Glutamatergic neuron (in vitro differentiated cells): ENCODE data around the gene CDC25C. TPM values are rescaled to one million over a fixed set of nuclear protein-coding genes. Genes with fewer than 3 reads are reported as not detected.

Source experiments
- DNase-seq: peaks from one replicate; pipeline ENCODE4 v3.0.0; 2022
- H3K27ac Mint-ChIP-seq: one replicate; pipeline ENCODE4 v1.8.0; 2020; ENCODE audit warnings: mild to moderate bottlenecking, mixed read lengths, inconsistent platforms; ENCODE audit not compliant: unreplicated experiment
- H3K27me3 Mint-ChIP-seq: one replicate; pipeline ENCODE4 v1.8.0; 2020; ENCODE audit warnings: mild to moderate bottlenecking, moderate library complexity, mixed read lengths, inconsistent platforms; ENCODE audit not compliant: unreplicated experiment
- H3K36me3 Mint-ChIP-seq: one replicate; pipeline ENCODE4 v1.8.0; 2020; ENCODE audit warnings: mild to moderate bottlenecking, mixed read lengths, inconsistent platforms; ENCODE audit not compliant: unreplicated experiment
- H3K4me1 Mint-ChIP-seq: one replicate; pipeline ENCODE4 v1.8.0; 2020; ENCODE audit warnings: mild to moderate bottlenecking, low read depth, mixed read lengths, inconsistent platforms; ENCODE audit not compliant: unreplicated experiment
- H3K4me3 Mint-ChIP-seq: one replicate; pipeline ENCODE4 v1.8.0; 2020; ENCODE audit warnings: mild to moderate bottlenecking, mixed read lengths, inconsistent platforms; ENCODE audit not compliant: unreplicated experiment
- H3K9me3 Mint-ChIP-seq: one replicate; pipeline ENCODE4 v1.8.0; 2020; ENCODE audit warnings: mild to moderate bottlenecking, moderate library complexity, mixed read lengths, inconsistent platforms; ENCODE audit not compliant: unreplicated experiment
- total RNA-seq: library from RNA; stranded (reverse); fragmentation: NEBNext Ultra II Directional; extraction: Animal tissue kit (Norgen Biotek cat#: 25700); gene quantifications from one replicate; pipeline ENCODE4 v1.2.1, GENCODE V29; 2021; ENCODE audit not compliant: unreplicated experiment
- TF ChIP-seq, protein P1 (sequence below): fragments of 200-600 bp; sonication (generic); IDR thresholded peaks from one replicate; pipeline ENCODE4 v1.5.0; 2021; ENCODE audit not compliant: partially characterized antibody, unreplicated experiment

The CDC25C gene
- total RNA-seq, 1 donor from 2014 or later: 3.2 TPM

DNA sequence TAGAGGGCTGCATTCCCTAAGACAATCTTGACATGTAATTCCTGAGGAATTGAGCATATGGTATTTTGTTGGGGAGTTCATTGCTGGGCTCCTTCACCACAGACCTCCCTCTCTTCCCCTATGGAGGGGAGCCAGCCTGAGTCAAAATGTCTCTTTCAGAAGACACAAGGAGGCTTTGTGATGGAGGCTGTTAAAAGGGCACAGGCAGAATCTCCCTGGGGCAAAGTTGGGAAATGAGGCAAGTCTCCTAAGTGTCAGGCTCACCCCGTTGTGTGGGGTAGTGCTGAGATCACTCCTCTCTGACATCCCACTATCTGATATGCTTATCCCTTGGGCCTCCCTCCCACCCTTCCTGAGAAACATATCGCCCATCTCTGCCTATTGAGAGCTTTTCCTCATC is 87.8 kb downstream of the CDC25C start:
- no peak overlapping the region for H3K4me3 Mint-ChIP-seq
- no peak for DNase-seq
- H3K36me3 Mint-ChIP-seq: no peaks in the 10 kb centered on the region
- peak overlapping the region; percentile 62 for H3K27ac Mint-ChIP-seq
- TF ChIP-seq, protein P1, sequence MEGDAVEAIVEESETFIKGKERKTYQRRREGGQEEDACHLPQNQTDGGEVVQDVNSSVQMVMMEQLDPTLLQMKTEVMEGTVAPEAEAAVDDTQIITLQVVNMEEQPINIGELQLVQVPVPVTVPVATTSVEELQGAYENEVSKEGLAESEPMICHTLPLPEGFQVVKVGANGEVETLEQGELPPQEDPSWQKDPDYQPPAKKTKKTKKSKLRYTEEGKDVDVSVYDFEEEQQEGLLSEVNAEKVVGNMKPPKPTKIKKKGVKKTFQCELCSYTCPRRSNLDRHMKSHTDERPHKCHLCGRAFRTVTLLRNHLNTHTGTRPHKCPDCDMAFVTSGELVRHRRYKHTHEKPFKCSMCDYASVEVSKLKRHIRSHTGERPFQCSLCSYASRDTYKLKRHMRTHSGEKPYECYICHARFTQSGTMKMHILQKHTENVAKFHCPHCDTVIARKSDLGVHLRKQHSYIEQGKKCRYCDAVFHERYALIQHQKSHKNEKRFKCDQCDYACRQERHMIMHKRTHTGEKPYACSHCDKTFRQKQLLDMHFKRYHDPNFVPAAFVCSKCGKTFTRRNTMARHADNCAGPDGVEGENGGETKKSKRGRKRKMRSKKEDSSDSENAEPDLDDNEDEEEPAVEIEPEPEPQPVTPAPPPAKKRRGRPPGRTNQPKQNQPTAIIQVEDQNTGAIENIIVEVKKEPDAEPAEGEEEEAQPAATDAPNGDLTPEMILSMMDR: no peak
- H3K9me3 Mint-ChIP-seq: peaks cover 1% of the 10 kb centered on the region
- H3K4me1 Mint-ChIP-seq: peaks cover 29% of the 10 kb centered on the region
- peaks cover 10% of the 10 kb centered on the region for H3K27me3 Mint-ChIP-seq

DNA sequence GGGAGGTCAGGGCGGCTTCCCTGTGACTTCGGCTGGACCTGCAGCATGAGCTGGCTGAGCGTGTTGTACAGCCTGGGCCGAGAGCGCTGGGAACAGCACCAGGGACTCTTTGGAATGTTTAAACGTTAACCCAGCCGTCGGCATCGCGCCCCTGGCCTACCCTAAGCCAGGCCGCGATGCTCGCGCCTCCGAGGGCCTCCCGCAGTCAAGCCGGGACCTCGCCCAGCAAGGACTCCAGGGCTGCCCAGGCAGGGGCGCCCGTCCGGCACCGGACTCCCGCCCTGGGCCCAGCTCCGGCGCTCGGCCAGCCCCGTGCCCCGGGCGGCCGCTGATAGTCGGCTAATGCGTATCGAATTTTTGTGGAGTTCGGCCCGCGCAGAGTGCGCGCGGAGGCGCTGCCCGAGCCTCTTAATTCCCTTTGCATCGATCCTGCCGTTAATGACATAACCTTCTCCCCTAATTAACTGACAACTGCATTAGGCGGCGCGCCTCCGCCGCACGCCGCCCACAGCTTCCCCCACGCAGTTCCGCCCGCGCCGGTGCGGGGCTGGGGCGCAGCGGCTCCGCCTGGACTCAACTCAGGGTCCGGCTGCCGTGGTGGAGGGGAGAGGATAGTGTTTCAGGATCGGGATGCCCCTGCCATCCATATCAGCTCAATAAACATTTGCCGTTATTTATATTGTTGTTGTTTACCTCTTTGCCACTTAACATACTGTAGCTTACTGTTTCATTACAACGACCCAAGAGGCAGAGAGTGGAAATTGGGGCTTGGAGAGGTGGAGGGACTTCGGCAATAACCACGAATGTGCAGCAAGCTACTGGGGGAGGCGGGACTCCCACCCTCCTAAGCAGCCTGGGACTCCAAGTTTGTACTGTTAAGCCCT is 89.7 kb downstream of the CDC25C start:
- Mint-ChIP-seq H3K27me3 (peaks cover 10% of the 10 kb centered on the region), H3K4me3 (peak overlapping the region; percentile 67), H3K4me1 (peaks cover 29% of the 10 kb centered on the region), H3K36me3 (no peaks in the 10 kb centered on the region), H3K27ac (no peak overlapping the region), H3K9me3 (peaks cover 1% of the 10 kb centered on the region)
- DNase-seq: peak; percentile 75
- TF ChIP-seq, protein P1: no peak

DNA sequence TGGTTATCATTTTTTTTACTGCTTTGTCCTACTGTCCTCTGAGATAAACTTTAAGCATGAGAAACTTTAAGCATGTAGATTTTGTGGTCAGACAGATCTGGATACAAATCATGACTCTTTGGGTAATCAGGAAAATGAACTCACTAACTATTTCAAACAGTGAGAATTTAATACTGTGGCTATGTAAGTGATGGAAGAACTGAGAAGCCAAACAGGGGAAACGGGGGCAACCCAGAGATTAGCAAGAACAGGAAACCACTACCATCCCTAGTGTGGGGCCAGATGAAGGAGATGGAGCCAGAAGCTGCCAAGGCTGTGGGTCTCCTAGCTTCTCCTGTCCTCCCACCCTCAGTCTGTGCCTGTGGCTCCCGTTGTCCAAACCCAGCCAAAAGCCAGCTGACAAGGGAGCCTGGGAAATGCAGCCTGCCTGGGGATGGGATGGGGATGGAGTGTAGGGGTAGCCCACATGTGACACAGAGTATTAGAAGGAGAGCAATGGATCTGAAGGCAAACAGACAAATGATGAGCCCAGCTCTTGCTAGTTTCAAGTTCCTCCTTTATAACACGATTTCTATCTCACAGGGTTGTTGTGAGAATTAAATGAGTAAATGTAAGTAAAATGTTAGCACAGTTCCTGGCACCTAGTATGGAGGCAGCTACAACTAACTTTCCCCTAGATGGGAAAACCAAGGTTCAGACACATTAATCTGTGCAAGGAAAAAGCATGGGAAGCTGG is 90.8 kb downstream of the CDC25C start:
- TF ChIP-seq, protein P1: no peak
- Mint-ChIP-seq H3K36me3 (no peaks in the 10 kb centered on the region), H3K4me1 (peaks cover 29% of the 10 kb centered on the region), H3K4me3 (peak overlapping the region; percentile 67), H3K27me3 (peaks cover 10% of the 10 kb centered on the region), H3K27ac (peak overlapping the region; percentile 17), H3K9me3 (no peaks in the 10 kb centered on the region)
- no peak for DNase-seq

DNA sequence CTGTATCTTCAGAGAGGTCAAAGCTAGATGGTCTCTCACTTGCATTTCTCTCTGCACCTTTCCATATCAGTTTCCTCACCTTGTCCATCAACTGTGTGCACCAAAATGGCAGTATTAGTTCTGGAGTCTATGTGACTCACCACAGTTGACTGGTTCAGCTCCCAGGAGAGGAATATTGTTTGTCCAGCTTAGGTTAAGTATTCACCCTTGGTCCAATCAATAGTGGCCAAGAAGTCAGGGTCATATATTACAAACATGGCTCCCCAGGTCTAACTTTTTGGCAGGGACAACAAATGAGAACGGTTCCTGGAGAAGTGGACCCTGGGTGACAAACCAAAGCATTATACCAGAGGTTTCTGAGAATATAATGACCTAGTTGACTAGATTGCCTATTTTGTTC is 93.6 kb downstream of the CDC25C start:
- peaks cover 16% of the 10 kb centered on the region for H3K4me1 Mint-ChIP-seq
- TF ChIP-seq, protein P1: no peak
- no peaks in the 10 kb centered on the region for H3K9me3 Mint-ChIP-seq
- no peak for DNase-seq
- H3K27me3 Mint-ChIP-seq: peaks cover 4% of the 10 kb centered on the region
- no peaks in the 10 kb centered on the region for H3K36me3 Mint-ChIP-seq
- H3K4me3 Mint-ChIP-seq: no peak overlapping the region
- no peak overlapping the region for H3K27ac Mint-ChIP-seq

Other genes with a start within 250 kb of the CDC25C start
- not detected for gene WNT8A, start 247.8 kb downstream of the CDC25C start, total RNA-seq
- gene NME5, start 192.4 kb downstream of the CDC25C start, total RNA-seq: 0.71 TPM
- gene BRD8, start 153.2 kb downstream of the CDC25C start, total RNA-seq: 62.3 TPM
- 8.7 TPM for gene KIF20A, start 152.7 kb downstream of the CDC25C start, total RNA-seq
- gene CDC23, start 118.5 kb downstream of the CDC25C start, total RNA-seq: 28.9 TPM
- 1.1 TPM for gene GFRA3, start 57.2 kb downstream of the CDC25C start, total RNA-seq
- 69.9 TPM for gene FAM53C, start 6.5 kb upstream of the CDC25C start, total RNA-seq
- gene KDM3B, start 20.9 kb upstream of the CDC25C start, total RNA-seq: 98.5 TPM
- gene REEP2, start 107.3 kb upstream of the CDC25C start, total RNA-seq: 232 TPM
- gene EGR1, start 133.7 kb upstream of the CDC25C start, total RNA-seq: 1.3 TPM
- 70.4 TPM for gene ETF1, start 211.4 kb upstream of the CDC25C start, total RNA-seq
- gene HSPA9, start 243.6 kb upstream of the CDC25C start, total RNA-seq: 184 TPM